Activated CD4-positive, alpha-beta T cell treated with anti-CD3 and anti-CD28 coated beads, Interleukin-10, Interleukin-2, amounts not matched to agents 100 ng/mL and 50 ng/mL, durations not matched to agents 16 hours and 8 hours (primary cell): ENCODE results near the gene THSD7A.

Experiments
- DNase-seq: peaks from one replicate; pipeline ENCODE4 v3.0.0-alpha.2; 2020

The THSD7A gene

GRCh38 chr7:11749629-11750028 lies 82.4 kb downstream of the THSD7A start:
- no peak for DNase-seq

GRCh38 chr7:11748884-11749283 lies 83.1 kb downstream of the THSD7A start:
- DNase-seq: no peak

GRCh38 chr7:11747715-11748485 lies 84.1 kb downstream of the THSD7A start:
- DNase-seq: no peak

- no peak for DNase-seq
Observed at GRCh38 chr7:11746591-11746990, 85.4 kb downstream of the THSD7A start.

GRCh38 chr7:11743548-11743947 lies 88.5 kb downstream of the THSD7A start:
- DNase-seq: no peak

- DNase-seq: no peak
Observed at GRCh38 chr7:11743016-11743415, 89.0 kb downstream of the THSD7A start.

- no peak for DNase-seq
Observed at GRCh38 chr7:11742496-11742895, 89.5 kb downstream of the THSD7A start.

- no peak for DNase-seq
Observed at GRCh38 chr7:11737723-11738122, 94.3 kb downstream of the THSD7A start.

- no peak for DNase-seq
Observed at GRCh38 chr7:11732207-11732606, 99.8 kb downstream of the THSD7A start.

- no peak for DNase-seq
Observed at GRCh38 chr7:11730725-11731124, 101.3 kb downstream of the THSD7A start.

GRCh38 chr7:11727864-11728263 lies 104.1 kb downstream of the THSD7A start:
- DNase-seq: no peak

GRCh38 chr7:11726794-11727155 lies 105.2 kb downstream of the THSD7A start:
- no peak for DNase-seq

GRCh38 chr7:11726001-11726793 lies 105.8 kb downstream of the THSD7A start:
- DNase-seq: no peak

- no peak for DNase-seq
Observed at GRCh38 chr7:11716185-11716584, 115.8 kb downstream of the THSD7A start.

GRCh38 chr7:11714676-11715075 lies 117.3 kb downstream of the THSD7A start:
- DNase-seq: no peak

GRCh38 chr7:11714205-11714604 lies 117.8 kb downstream of the THSD7A start:
- no peak for DNase-seq

GRCh38 chr7:11713352-11713751 lies 118.6 kb downstream of the THSD7A start:
- DNase-seq: no peak

- no peak for DNase-seq
Observed at GRCh38 chr7:11710377-11710776, 121.6 kb downstream of the THSD7A start.

GRCh38 chr7:11709196-11709595 lies 122.8 kb downstream of the THSD7A start:
- DNase-seq: no peak

GRCh38 chr7:11707606-11708193 lies 124.3 kb downstream of the THSD7A start:
- DNase-seq: no peak

GRCh38 chr7:11706666-11707605 lies 125.1 kb downstream of the THSD7A start:
- no peak for DNase-seq

GRCh38 chr7:11703829-11704228 lies 128.2 kb downstream of the THSD7A start:
- no peak for DNase-seq

- DNase-seq: no peak
Observed at GRCh38 chr7:11702938-11703337, 129.1 kb downstream of the THSD7A start.
